ENCODE data around the gene THAP7. TPM values are rescaled to one million over a fixed set of nuclear protein-coding genes. Genes with fewer than 3 reads are reported as not detected.

The THAP7 gene
- total RNA-seq, 1 experiment from 2014 or later = 27.7 TPM

GRCh38 chr22:21038405-21038804 is 36.5 kb upstream of the THAP7 start:
- Histone ChIP-seq H3K27ac (ENCODE audit: low read depth, low read length) (no peak overlapping the region), H4K20me1 (ENCODE audit: insufficient read depth) (no peaks in the 10 kb centered on the region), H3K9me3 (ENCODE audit: control insufficient read depth in 1 of 2, insufficient read depth in 1 of 2, low read depth in 1 of 2, low read length in 2 of 2) (no peaks in the 10 kb centered on the region), H2AFZ (ENCODE audit: low read depth, low read length, poor library complexity, severe bottlenecking) (no peak overlapping the region), H3K4me2 (ENCODE audit: low read length) (no peak overlapping the region), H3K4me1 (ENCODE audit: control insufficient read depth in 1 of 2, insufficient read depth in 2 of 2, low read length in 2 of 2) (peaks cover 0 to 12% of the 10 kb centered on the region in 2 experiments; a peak in 2 of 4 replicates), H3K9me2 (ENCODE audit: insufficient read depth) (no peaks in the 10 kb centered on the region), H3K4me3 (replicated peaks in 1 of 2; ENCODE audit: low read depth in 1 of 2, low read length in 2 of 2) (no peak overlapping the region), H3K79me2 (ENCODE audit: insufficient read depth, low read length) (no peaks in the 10 kb centered on the region), H3K36me3 (ENCODE audit: control insufficient read depth in 1 of 2, insufficient read depth in 2 of 2, low read length in 2 of 2) (no peaks in the 10 kb centered on the region), H3K27me3 (ENCODE audit: insufficient read depth, low read length) (no peaks in the 10 kb centered on the region), H3K9ac (ENCODE audit: low read length) (no peak overlapping the region)
- no TSS peak for BruUV-seq (replicated peaks)
- ATAC-seq (no peak), DNase-seq (ENCODE audit: low read depth, low spot score) (no peak)
- ChIA-PET POLR2A (no interaction called here), RAD21 (ENCODE audit: low non-redundant PET in 1 of 2, low total read pairs in 2 of 2, uncharacterized antibody in 2 of 2, unreplicated experiment in 2 of 2) (interaction anchor here in 1 of 2 experiments (0.7 kb wide), 1 partner anchor 63 kb away, joined by 3 read pairs; no protein-coding TSS in a partner anchor), CTCF (no interaction called here)
- no peak for TF ChIP-seq ZFX (IDR thresholded peaks at IDR 0.05)
- no peak for TF ChIP-seq TCF7L2 (IDR thresholded peaks at IDR 0.05; ENCODE audit: borderline replicate concordance, extremely low read depth, insufficient read depth, insufficient read length)
- no peak for TF ChIP-seq EZH2phosphoT487 (IDR thresholded peaks at IDR 0.05; ENCODE audit: borderline replicate concordance)
- TF ChIP-seq EGR1 (IDR thresholded peaks at IDR 0.05; ENCODE audit: low read depth) = no peak
- no peak for TF ChIP-seq ELF1 (IDR thresholded peaks at IDR 0.05; ENCODE audit: borderline replicate concordance, low read depth)
- no peak for TF ChIP-seq JUND (IDR thresholded peaks at IDR 0.05)
- TF ChIP-seq YY1 (IDR thresholded peaks at IDR 0.05; ENCODE audit: extremely low read depth, insufficient replicate concordance, low read depth, low read length) = no peak
- TF ChIP-seq POLR2AphosphoS5 (IDR thresholded peaks at IDR 0.05; ENCODE audit: low read depth, low read length) = no peak
- no peak for TF ChIP-seq POLR2A (IDR thresholded peaks at IDR 0.05; ENCODE audit: borderline replicate concordance, extremely low read depth, insufficient read depth, insufficient read length)
- TF ChIP-seq MAX (IDR thresholded peaks at IDR 0.05) = no peak
- TF ChIP-seq CTCF (IDR thresholded peaks at IDR 0.05 in 2 of 3, conservative IDR thresholded peaks at IDR 0.05 in 1 of 3; ENCODE audit: borderline replicate concordance in 1 of 3, insufficient read depth in 1 of 3, low read depth in 2 of 3, low read length in 2 of 3) = no peak
- TF ChIP-seq EZH2 (IDR thresholded peaks at IDR 0.05) = no peak
- TF ChIP-seq SRF (IDR thresholded peaks at IDR 0.05; ENCODE audit: low read depth) = no peak
- no peak for TF ChIP-seq SP1 (IDR thresholded peaks at IDR 0.05; ENCODE audit: low read depth)
- TF ChIP-seq REST (IDR thresholded peaks at IDR 0.05; ENCODE audit: low read depth) = no peak
- no peak for TF ChIP-seq ZNF274 (IDR thresholded peaks at IDR 0.05; ENCODE audit: low read depth, low read length)
- no peak for TF ChIP-seq ZBTB33 (IDR thresholded peaks at IDR 0.05; ENCODE audit: extremely low read depth, insufficient replicate concordance, low read length)
- TF ChIP-seq SIN3A (IDR thresholded peaks at IDR 0.05; ENCODE audit: low read depth) = no peak
- no peak for TF ChIP-seq FOSL1 (IDR thresholded peaks at IDR 0.05; ENCODE audit: low read depth)
- intact Hi-C loops (cut with micrococcal nuclease) = no loop called here

Data from HCT116 (cell line).